ENCODE measurements around the gene SDCBP2.

The SDCBP2 gene

DNA sequence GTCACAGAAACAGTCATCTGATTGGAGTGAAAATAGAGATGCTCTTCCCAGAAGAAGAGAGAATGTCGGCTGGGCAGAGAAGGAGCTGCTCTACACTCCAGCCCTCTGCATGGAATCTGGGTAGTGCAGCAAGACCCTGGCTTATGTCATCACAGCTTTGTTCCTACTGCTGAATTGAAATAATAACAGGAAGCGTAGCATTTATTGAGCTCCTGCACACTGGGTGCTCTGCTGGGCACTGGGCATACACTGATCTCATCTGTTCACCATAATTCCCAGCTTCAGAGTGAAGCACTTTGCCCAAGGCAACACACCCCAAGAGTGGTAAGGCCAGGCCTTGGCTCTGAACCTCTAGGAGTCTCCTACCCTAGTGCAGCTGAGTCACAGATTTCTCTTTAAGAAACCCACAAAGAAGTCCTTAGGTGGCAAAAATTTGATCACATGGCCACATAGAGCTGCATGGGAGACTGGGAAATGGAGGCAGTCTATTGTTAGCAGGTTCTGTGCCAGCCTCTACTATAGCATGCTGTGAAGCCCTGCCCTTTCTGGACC lies 3.9 kb upstream of the SDCBP2 start:
- TF ChIP-seq FOXP2 (optimal IDR thresholded peaks at IDR 0.05; ENCODE audit: borderline replicate concordance, extremely low read depth, extremely low read length, insufficient read depth): no peak
- TF ChIP-seq POLR2AphosphoS5 (IDR thresholded peaks at IDR 0.05; ENCODE audit: low read depth, low read length): no peak
- no peak for TF ChIP-seq REST (IDR thresholded peaks at IDR 0.05; ENCODE audit: insufficient read depth in 1 of 2, low read depth in 2 of 2, low read length in 2 of 2)
- no peak for TF ChIP-seq TAF1 (IDR thresholded peaks at IDR 0.05; ENCODE audit: borderline replicate concordance, insufficient read depth, low read length)
- no peak for TF ChIP-seq SIN3A (IDR thresholded peaks at IDR 0.05; ENCODE audit: borderline replicate concordance, insufficient read depth, low read length)

GRCh38 chr20:1331801-1332453 lies 3.0 kb upstream of the SDCBP2 start:
- TF ChIP-seq POLR2AphosphoS5 (IDR thresholded peaks at IDR 0.05; ENCODE audit: low read depth, low read length) (no peak), REST (IDR thresholded peaks at IDR 0.05; ENCODE audit: insufficient read depth in 1 of 2, low read depth in 2 of 2, low read length in 2 of 2) (no peak), FOXP2 (optimal IDR thresholded peaks at IDR 0.05; ENCODE audit: borderline replicate concordance, extremely low read depth, extremely low read length, insufficient read depth) (no peak), SIN3A (IDR thresholded peaks at IDR 0.05; ENCODE audit: borderline replicate concordance, insufficient read depth, low read length) (no peak), TAF1 (IDR thresholded peaks at IDR 0.05; ENCODE audit: borderline replicate concordance, insufficient read depth, low read length) (no peak)

DNA sequence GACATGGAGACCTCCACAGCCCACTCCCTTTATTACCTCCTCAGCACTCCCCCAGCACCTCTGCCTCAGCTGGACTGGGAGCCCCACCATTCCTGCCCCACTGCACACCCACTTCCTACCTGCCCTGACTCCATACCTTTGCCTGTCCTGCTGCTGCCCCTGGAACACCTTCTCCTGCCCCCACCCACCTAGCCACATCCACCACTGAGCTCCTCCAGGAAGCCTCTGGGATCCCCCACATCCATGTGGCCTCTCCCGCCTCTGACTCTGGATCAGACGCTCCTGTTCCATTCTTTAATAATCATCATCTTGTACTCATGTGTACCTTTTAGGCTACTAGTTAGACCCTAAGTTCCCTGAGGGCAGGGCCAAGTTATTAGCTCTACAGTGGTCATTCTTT lies 2.2 kb upstream of the SDCBP2 start:
- no peak for TF ChIP-seq TAF1 (IDR thresholded peaks at IDR 0.05; ENCODE audit: borderline replicate concordance, insufficient read depth, low read length)
- TF ChIP-seq REST (IDR thresholded peaks at IDR 0.05; ENCODE audit: insufficient read depth in 1 of 2, low read depth in 2 of 2, low read length in 2 of 2): no peak
- TF ChIP-seq POLR2AphosphoS5 (IDR thresholded peaks at IDR 0.05; ENCODE audit: low read depth, low read length): no peak
- TF ChIP-seq FOXP2 (optimal IDR thresholded peaks at IDR 0.05; ENCODE audit: borderline replicate concordance, extremely low read depth, extremely low read length, insufficient read depth): no peak

- TF ChIP-seq FOXP2 (optimal IDR thresholded peaks at IDR 0.05; ENCODE audit: borderline replicate concordance, extremely low read depth, extremely low read length, insufficient read depth) (no peak), SIN3A (IDR thresholded peaks at IDR 0.05; ENCODE audit: borderline replicate concordance, insufficient read depth, low read length) (no peak), TAF1 (IDR thresholded peaks at IDR 0.05; ENCODE audit: borderline replicate concordance, insufficient read depth, low read length) (no peak), REST (IDR thresholded peaks at IDR 0.05; ENCODE audit: insufficient read depth in 1 of 2, low read depth in 2 of 2, low read length in 2 of 2) (no peak), POLR2AphosphoS5 (IDR thresholded peaks at IDR 0.05; ENCODE audit: low read depth, low read length) (no peak)
Measured at GRCh38 chr20:1330075-1330830, 1.3 kb upstream of the SDCBP2 start.
